Melanocyte of skin (primary cell): ENCODE results near the gene TP53I3. TPM values are rescaled to one million over a fixed set of nuclear protein-coding genes. Genes with fewer than 3 reads are reported as not detected.

ENCODE experiments used
- small RNA-seq, 2 donors: library from RNA; depleted of rRNA; stranded (forward); fragments of <200 nt; gene quantifications; one replicate each; pipeline ENCODE3, GENCODE V24; 2012
- total RNA-seq, 2 donors: library from RNA; depleted of rRNA; stranded (reverse); fragments of >200 nt; gene quantifications; 2 replicates each; pipeline ENCODE4 v1.2.3, GENCODE V29; 2012

The TP53I3 gene, protein sequence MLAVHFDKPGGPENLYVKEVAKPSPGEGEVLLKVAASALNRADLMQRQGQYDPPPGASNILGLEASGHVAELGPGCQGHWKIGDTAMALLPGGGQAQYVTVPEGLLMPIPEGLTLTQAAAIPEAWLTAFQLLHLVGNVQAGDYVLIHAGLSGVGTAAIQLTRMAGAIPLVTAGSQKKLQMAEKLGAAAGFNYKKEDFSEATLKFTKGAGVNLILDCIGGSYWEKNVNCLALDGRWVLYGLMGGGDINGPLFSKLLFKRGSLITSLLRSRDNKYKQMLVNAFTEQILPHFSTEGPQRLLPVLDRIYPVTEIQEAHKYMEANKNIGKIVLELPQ
- 10 to 100 TPM; 35.3 to 44.7 TPM for total RNA-seq

DNA sequence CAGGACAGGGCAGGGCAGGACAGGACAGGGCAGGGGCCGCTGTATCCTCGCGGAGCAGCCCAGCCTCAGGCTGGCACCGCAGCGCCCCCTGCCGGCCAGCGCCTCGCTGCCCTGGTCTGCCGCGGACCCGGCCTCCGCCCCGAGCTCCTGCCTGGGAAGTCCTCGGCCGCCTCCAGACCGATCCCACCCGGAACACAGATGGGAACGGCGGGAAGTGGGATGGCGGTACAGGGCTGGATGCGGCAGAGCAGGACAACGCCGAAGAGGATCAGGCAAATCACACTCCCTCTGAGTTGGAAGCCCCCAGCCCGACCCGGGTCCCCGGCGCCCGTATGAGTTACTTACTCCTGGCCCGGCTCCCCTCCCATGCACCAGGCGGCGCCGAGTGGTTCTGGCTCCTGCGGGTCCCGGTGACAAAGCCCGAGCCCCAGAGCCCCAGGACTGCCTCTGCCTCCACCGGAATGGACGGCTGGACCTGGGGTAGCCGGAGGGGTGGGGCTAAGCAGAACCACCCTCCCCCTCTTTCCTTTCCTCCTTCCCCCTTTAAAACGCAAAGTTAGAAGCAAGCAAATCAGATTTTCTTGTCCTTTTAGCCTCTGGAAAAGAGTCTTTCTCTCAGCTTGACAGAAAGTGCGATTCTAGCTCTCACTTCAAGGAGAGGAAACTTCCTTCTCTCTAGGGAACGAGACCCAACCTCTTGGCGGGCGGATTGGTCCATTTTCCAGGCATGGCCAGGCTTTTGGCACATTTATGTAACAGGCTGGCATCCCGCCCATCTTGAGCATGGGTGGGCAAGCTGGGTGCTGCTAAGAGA is at the start of gene TP53I3:
TSS of gene TP53I3 (minus strand) at position 449 of the 814 bp plus-strand sequence. CDS start 508 bp downstream, outside the sequence.

DNA sequence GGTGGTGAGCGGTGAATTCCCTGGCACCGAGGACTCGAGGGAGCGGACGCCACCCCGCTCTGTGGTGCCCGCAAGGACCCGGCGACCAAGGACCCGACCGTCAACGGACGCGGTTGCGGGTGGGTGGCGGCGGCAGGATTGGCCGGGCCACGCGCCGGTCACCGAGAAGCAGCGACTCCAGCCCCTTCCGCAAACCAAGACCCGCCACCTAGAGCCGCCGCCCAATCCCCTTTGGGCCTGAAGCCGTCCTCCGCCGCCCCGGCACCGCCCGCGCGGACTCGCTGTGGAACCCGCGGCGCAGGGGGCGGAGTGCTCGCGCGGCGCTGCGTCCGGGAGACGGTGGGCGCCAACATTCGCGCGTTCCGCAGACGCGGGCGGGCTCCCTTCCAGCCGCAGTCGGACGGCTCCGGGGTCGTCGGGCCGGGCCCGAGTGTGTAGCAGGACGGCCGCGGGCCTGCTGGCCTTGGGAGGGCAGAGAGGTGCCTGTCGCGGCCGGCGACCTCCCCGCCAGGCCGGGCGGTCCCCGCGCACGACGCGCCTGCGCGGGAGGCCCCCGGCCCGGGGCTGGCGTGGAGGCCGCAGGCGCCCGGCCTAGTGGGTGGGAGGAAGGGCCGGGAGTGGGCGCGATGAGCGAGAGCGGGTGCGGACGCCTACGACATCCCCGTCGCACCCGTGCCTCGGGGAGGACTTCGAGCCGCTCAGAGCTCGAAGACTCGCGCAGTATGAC is 38.7 kb upstream of the TP53I3 start, which contains the start of the genes FAM228B and PFN4:
TSS of gene FAM228B (plus strand) at position 275 of the 727 bp plus-strand sequence. CDS start 893 bp downstream, outside the sequence.
TSS of gene PFN4 (minus strand) at position 140 of the 727 bp plus-strand sequence. CDS start 799 bp downstream, outside the sequence.

DNA sequence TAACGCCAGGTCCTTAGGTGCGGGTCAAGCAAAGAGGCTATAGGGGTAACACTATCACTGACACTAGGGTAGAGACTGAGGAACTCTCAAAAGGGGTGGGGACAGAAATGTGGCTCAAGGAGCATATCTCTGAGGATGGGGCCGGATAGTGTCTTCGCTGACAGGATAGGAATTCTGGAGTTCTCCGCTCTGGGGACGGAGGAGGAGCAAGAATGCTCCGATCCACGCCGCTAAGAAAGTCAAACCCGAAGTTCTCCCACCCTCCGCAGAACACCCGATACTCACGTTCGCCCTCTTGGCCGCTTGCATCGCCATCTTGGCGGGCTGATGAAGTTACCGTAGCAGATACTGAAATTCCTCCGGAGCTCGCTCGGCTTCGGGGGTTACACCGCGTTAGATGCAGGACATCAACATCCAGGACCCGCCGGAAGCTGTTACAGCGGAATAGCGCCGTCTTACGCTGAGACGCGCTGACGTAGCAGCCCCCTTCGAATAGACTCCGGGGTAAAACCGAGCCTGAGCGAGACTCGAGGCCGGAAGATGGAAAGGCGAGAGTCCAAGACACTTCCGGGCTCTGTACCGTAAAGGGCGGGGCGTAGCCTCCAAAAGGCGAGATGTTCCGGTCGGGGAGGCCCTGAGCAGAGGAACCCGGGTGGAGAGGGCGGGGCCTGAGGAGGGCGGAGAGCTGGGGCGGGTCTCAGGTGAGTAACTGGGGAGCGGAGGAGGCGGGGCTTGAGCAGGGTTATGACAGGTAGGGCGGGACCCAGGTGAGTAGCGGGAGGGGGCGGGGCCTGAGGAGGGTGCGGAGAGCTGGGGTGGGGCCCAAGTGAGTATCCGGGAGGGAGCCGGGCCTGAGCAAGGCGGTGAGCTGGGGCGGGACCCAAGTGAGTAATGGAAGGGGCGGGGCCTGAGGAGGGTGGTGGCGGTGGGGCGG is 8.5 kb downstream of the TP53I3 start, which contains the start of gene SF3B6:
TSS of gene SF3B6 (minus strand) at position 412 of the 934 bp plus-strand sequence. CDS start at position 315, 97 bp downstream.

DNA sequence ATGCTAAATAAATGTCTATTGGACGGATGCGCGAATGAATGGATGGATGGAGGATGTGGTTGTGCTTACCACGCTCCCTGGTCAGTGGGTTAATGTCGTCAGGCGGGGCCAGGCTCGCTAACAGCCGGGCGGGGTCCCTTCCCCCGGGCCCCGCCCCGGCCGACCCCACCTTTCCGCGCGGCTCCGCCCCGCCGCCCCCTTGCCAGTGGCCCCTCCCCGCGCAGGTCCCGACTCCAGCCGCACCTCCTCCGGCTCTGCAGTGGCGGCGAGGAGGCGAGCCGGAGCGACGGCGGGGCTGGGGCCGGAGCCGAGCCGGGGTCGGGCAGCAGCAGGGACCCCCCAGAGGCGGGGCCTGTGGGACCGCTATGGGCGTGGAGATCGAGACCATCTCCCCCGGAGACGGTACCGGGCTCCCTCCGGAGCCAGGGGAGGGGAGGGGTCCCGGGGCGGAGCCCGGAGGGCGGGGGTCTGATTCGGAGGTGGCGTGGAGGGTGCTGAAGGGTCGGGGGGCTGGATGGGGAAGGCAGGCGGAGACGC is 35.1 kb downstream of the TP53I3 start, which contains the start of gene FKBP1B:
TSS of gene FKBP1B (plus strand) at position 257 of the 537 bp plus-strand sequence. CDS start at position 366, 109 bp downstream.

DNA sequence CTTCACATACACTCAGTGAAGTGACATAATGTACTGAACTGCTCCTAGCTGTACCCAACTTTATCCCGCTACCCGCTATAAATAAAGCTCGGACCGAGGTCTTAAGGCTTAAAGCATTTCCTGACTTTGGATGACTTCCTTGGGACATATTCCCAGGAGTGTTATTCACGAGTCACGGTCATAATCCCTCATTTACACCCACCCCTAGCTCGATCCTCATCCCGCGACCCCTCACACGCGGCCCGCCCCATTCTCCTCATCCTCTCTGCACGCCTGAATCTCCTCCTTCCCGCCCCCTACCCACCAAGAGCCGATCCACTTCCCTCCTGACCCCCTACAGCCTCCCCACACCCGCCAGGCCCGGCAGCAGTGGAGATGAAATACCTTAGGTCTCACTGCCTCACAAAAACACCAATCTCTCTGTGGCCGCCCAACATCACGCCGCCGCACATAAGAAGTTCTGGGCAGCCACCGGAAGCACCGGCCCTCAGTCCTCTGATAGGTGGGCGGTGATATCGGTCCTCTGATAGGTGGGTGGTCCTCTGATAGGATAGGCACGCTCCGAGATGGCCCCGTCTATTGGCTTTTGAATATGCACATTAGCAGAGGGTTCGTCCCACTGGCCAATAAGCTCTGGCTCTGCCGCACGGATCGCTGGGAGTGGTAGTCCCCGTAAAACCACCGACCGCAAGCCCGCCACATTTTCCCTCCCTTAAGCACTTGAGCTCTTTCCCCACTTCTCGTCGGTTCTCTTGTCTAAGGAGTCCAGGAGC is 37.5 kb downstream of the TP53I3 start, which contains the start of gene WDCP:
TSS of gene WDCP (minus strand) at position 462 of the 773 bp plus-strand sequence. CDS start 7,897 bp downstream, outside the sequence.

Small RNA genes within 50 kb of the gene (small RNA-seq; reads per million reads assigned to genes)
- 0 reads per million in 2 donors for gene RNU6-370P

Other genes starting within 250 kb of the TP53I3 start
- gene ATAD2B, start 157.7 kb downstream of the TP53I3 start, total RNA-seq: 10 to 100 TPM; 11.4 to 12.0 TPM
- 10 to 100 TPM; 12.0 to 15.5 TPM for gene UBXN2A, start 144.4 kb downstream of the TP53I3 start, total RNA-seq
- gene MFSD2B, start 74.7 kb downstream of the TP53I3 start, total RNA-seq: under 1 TPM in 1 of 2 donors, not detected in 1; under 0.01 TPM
- gene WDCP, start 37.4 kb downstream of the TP53I3 start, total RNA-seq: 10 to 100 TPM in 1 of 2 donors, 1 to 10 TPM in 1; 8.3 to 15.7 TPM
- 10 to 100 TPM in 1 of 2 donors, 1 to 10 TPM in 1; 4.5 to 10.7 TPM for gene FKBP1B, start 35.1 kb downstream of the TP53I3 start, total RNA-seq
- 100 to 1,000 TPM in 1 of 2 donors, 10 to 100 TPM in 1; 89.8 to 163 TPM for gene SF3B6, start 8.5 kb downstream of the TP53I3 start, total RNA-seq
- gene PFN4, start 38.5 kb upstream of the TP53I3 start, total RNA-seq: 1 to 10 TPM in 1 of 2 donors, under 1 TPM in 1; 0.67 to 1.0 TPM
- 1 to 10 TPM; 3.7 to 4.5 TPM for gene FAM228B, start 38.6 kb upstream of the TP53I3 start, total RNA-seq
- under 1 TPM in 1 of 2 donors, not detected in 1; under 0.01 TPM for gene FAM228A, start 90.2 kb upstream of the TP53I3 start, total RNA-seq